Duodenal mucosa (tissue), 2 donors: ENCODE results near the gene CDAN1.
"Not testable (repeated sequence)": the region's sequence is repeated elsewhere in the genome, so short reads cannot be mapped to it uniquely, and the experiment has no call there.

Experiments
- H3K27ac ChIP-seq: one replicate; pipeline ENCODE4 v1.7.0; 2013; ENCODE audit warnings: low read depth, low read length
- H3K27me3 ChIP-seq, 2 donors: one replicate each; pipeline ENCODE4 v1.7.0; 2013; ENCODE audit warnings: low read length in 2 of 2, control low read depth in 1 of 2; ENCODE audit not compliant: insufficient read depth in 2 of 2, control insufficient read depth in 1 of 2
- H3K36me3 ChIP-seq, 2 donors: one replicate each; pipeline ENCODE4 v1.7.0; 2013; ENCODE audit warnings: low read length in 2 of 2, control low read depth in 1 of 2; ENCODE audit not compliant: insufficient read depth in 2 of 2, control insufficient read depth in 1 of 2
- H3K4me1 ChIP-seq, 2 donors: one replicate each; pipeline ENCODE4 v1.7.0; 2013; ENCODE audit warnings: low read length in 2 of 2, control low read depth in 1 of 2; ENCODE audit not compliant: insufficient read depth in 2 of 2, control insufficient read depth in 1 of 2
- H3K4me3 ChIP-seq, 2 donors: one replicate each; pipeline ENCODE4 v1.7.0; 2013; ENCODE audit warnings: low read length in 2 of 2, low read depth in 1 of 2
- H3K9ac ChIP-seq, 2 donors: one replicate each; pipeline ENCODE4 v1.7.0; 2013; ENCODE audit warnings: low read length in 2 of 2, low read depth in 1 of 2
- H3K9me3 ChIP-seq, 2 donors: one replicate each; pipeline ENCODE4 v1.7.0; 2013; ENCODE audit warnings: low read length in 2 of 2, control low read depth in 1 of 2; ENCODE audit not compliant: control insufficient read depth in 1 of 2

Gene CDAN1, protein sequence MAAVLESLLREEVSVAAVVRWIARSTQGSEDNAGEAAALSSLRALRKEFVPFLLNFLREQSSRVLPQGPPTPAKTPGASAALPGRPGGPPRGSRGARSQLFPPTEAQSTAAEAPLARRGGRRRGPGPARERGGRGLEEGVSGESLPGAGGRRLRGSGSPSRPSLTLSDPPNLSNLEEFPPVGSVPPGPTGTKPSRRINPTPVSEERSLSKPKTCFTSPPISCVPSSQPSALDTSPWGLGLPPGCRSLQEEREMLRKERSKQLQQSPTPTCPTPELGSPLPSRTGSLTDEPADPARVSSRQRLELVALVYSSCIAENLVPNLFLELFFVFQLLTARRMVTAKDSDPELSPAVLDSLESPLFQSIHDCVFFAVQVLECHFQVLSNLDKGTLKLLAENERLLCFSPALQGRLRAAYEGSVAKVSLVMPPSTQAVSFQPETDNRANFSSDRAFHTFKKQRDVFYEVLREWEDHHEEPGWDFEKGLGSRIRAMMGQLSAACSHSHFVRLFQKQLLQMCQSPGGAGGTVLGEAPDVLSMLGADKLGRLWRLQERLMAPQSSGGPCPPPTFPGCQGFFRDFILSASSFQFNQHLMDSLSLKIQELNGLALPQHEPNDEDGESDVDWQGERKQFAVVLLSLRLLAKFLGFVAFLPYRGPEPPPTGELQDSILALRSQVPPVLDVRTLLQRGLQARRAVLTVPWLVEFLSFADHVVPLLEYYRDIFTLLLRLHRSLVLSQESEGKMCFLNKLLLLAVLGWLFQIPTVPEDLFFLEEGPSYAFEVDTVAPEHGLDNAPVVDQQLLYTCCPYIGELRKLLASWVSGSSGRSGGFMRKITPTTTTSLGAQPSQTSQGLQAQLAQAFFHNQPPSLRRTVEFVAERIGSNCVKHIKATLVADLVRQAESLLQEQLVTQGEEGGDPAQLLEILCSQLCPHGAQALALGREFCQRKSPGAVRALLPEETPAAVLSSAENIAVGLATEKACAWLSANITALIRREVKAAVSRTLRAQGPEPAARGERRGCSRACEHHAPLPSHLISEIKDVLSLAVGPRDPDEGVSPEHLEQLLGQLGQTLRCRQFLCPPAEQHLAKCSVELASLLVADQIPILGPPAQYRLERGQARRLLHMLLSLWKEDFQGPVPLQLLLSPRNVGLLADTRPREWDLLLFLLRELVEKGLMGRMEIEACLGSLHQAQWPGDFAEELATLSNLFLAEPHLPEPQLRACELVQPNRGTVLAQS

GRCh38 chr15:42736793-42737528, at the start of gene CDAN1:
CDAN1 (minus strand) TSS chr15:42737128; CDS start chr15:42737102, 26 bp downstream.
- H3K27ac ChIP-seq: peak within 1 kb of the TSS; percentile 64
- H3K9me3 ChIP-seq: no peaks in the 10 kb centered on the region
- peaks cover 15 to 31% of the 10 kb centered on the region in 2 donors for H3K36me3 ChIP-seq
- H3K9ac ChIP-seq: peak within 1 kb of the TSS; percentile 74 to 87
- no peaks in the 10 kb centered on the region for H3K27me3 ChIP-seq
- H3K4me3 ChIP-seq: peak within 1 kb of the TSS; percentile 83 to 93
- peaks cover 7 to 9% of the 10 kb centered on the region in 2 donors for H3K4me1 ChIP-seq

GRCh38 chr15:42785569-42785968, 48.6 kb upstream of the CDAN1 start:
- H3K4me1 ChIP-seq: no peaks in the 10 kb centered on the region
- H3K27me3 ChIP-seq: no peaks in the 10 kb centered on the region

GRCh38 chr15:42784705-42785104, 47.8 kb upstream of the CDAN1 start:
- no peaks in the 10 kb centered on the region for H3K27me3 ChIP-seq
- H3K4me3 ChIP-seq: no peak overlapping the region
- no peaks in the 10 kb centered on the region for H3K4me1 ChIP-seq
- H3K27ac ChIP-seq: no peak overlapping the region
- peaks cover 0 to 3% of the 10 kb centered on the region in 2 donors for H3K36me3 ChIP-seq
- H3K9ac ChIP-seq: no peak overlapping the region
- H3K9me3 ChIP-seq: no peaks in the 10 kb centered on the region

More at GRCh38 chr15:42785569-42785968, 48.6 kb upstream of the CDAN1 start:
- Histone ChIP-seq H3K27ac (no peak overlapping the region), H3K9me3 (no peaks in the 10 kb centered on the region), H3K36me3 (peaks cover 0 to 3% of the 10 kb centered on the region in 2 donors), H3K4me3 (no peak overlapping the region), H3K9ac (no peak overlapping the region)

DNA sequence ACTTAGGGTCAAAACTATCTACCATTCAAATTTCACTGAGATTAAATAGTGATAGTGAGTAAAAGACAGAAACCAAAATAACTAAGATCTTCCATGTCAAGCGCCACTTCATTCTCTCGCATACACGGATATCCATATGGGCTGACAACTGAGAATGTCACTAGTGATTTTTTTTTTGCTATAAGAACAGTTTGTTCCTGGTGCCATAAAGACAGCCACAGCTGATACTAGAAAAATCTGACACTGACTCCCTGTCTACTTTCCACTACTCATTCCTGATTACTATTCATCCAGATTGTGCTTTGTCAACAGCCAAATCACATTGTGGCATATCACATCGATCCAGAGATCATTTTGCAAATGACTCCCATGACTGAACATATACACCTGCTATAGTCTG, 45.8 kb upstream of the CDAN1 start:
- H3K4me3 ChIP-seq: no peak overlapping the region
- no peak overlapping the region for H3K27ac ChIP-seq
- no peaks in the 10 kb centered on the region for H3K9me3 ChIP-seq
- H3K27me3 ChIP-seq: no peaks in the 10 kb centered on the region
- no peak overlapping the region for H3K9ac ChIP-seq
- no peaks in the 10 kb centered on the region for H3K4me1 ChIP-seq
- H3K36me3 ChIP-seq: peaks cover 0 to 3% of the 10 kb centered on the region in 2 donors

GRCh38 chr15:42775416-42775815, 38.5 kb upstream of the CDAN1 start:
- H3K36me3 ChIP-seq: peaks cover 8 to 21% of the 10 kb centered on the region in 2 donors
- no peaks in the 10 kb centered on the region for H3K27me3 ChIP-seq
- no peak overlapping the region for H3K9ac ChIP-seq
- no peak overlapping the region for H3K27ac ChIP-seq
- H3K4me3 ChIP-seq: no peak overlapping the region
- no peaks in the 10 kb centered on the region for H3K9me3 ChIP-seq
- H3K4me1 ChIP-seq: no peaks in the 10 kb centered on the region

- Histone ChIP-seq H3K27ac (no peak overlapping the region), H3K9ac (no peak overlapping the region), H3K4me1 (no peaks in the 10 kb centered on the region), H3K27me3 (no peaks in the 10 kb centered on the region), H3K4me3 (no peak overlapping the region), H3K9me3 (no peaks in the 10 kb centered on the region), H3K36me3 (peaks cover 8 to 21% of the 10 kb centered on the region in 2 donors)
Measured at GRCh38 chr15:42772901-42773300, 36.0 kb upstream of the CDAN1 start.

GRCh38 chr15:42772144-42772543, 35.2 kb upstream of the CDAN1 start:
- H3K27ac ChIP-seq: no peak overlapping the region
- no peak overlapping the region for H3K9ac ChIP-seq

DNA sequence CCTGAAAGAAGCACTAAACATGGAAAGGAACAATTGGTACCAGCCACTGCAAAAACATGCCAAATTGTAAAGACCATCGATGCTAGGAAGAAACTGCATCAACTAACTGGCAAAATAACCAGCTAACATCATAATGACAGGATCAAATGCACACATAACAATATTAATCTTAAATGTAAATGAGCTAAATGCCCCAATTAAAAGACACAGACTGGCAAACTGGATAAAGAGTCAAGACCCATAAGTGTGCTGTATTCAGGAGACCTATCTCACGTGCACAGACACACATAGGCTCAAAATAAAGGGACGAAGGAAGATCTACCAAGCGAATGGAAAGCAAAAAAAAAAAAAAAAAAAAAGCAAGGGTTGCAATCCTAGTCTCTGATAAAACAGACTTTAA, 29.2 kb upstream of the CDAN1 start:
- not testable (repeated sequence) for H3K27me3 ChIP-seq, H3K4me3 ChIP-seq, H3K9ac ChIP-seq, H3K9me3 ChIP-seq, H3K4me1 ChIP-seq, H3K27ac ChIP-seq, H3K36me3 ChIP-seq

More at GRCh38 chr15:42772144-42772543, 35.2 kb upstream of the CDAN1 start:
- no peaks in the 10 kb centered on the region for H3K9me3 ChIP-seq
- no peak overlapping the region for H3K4me3 ChIP-seq
- peaks cover 8 to 21% of the 10 kb centered on the region in 2 donors for H3K36me3 ChIP-seq
- no peaks in the 10 kb centered on the region for H3K27me3 ChIP-seq
- H3K4me1 ChIP-seq: no peaks in the 10 kb centered on the region

DNA sequence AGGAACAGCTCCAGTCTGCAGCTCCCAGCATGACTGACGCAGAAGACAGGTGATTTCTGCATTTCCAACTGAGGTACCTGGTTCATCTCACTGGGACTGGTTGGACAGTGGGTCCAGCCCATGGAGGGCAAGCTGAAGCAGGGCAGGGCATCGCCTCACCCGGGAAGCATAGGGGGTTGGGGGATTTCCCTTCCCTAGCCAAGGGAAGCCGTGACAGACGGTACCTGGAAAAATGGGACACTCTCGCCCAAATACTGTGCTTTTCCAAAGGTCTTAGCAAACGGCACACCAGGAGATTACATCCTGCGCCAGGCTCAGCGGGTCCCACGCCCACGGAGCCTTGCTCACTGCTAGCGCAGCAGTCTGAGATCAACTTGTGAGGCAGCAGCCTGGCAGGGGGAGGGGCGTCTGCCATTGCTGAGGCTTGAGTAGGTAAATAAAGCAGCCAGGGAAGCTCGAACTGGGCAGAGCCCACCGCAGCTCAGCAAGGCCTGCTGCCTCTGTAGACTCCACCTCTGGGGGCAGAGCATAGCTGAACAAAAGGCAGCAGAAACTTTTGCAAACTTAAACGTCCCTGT, 27.3 kb upstream of the CDAN1 start:
- not testable (repeated sequence) for H3K9ac ChIP-seq, H3K27me3 ChIP-seq, H3K36me3 ChIP-seq, H3K4me1 ChIP-seq, H3K27ac ChIP-seq, H3K4me3 ChIP-seq
- H3K9me3 ChIP-seq: peaks cover 9 to 13% of the 10 kb centered on the region in 2 donors
